GM19438 (cell line): ENCODE measurements around the gene OR6Y1.

ENCODE experiments used
- ATAC-seq: cut with Tn5 transposase; IDR thresholded peaks from one replicate; pipeline ENCODE4 v1.9.1; 2021; ENCODE audit warnings: low read depth; ENCODE audit not compliant: unreplicated experiment

OR6Y1 gene

DNA sequence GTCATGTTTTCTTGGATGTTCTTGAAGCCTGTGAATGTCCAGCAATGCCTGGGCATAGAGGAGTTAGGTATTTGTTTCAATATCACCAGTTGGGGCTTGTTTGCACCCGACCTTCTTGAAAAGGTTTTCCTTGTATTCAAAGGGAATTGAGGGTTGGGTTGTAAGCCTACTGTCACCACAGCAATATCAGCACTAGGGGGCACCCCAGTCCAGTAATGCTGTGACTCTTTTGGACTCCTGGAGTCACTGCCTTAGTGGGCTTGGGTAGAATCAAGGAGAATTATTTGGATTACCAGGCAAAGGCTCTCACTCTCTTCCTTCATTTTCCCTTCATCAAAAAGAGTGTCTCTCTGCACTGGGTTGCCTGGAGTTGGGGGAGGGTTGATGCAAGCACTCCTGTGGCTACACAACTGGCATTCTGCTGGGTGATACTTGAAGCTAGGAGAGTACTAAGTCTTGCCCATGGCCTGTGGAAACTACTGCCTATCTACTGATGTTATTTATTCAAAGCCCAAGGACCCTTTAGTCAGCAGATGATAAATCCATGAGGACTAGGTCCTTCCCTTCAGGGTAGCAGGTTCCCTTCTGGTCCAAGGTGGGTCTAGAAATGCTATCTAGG lies 47.7 kb downstream of the OR6Y1 start:
- ATAC-seq: no peak

DNA sequence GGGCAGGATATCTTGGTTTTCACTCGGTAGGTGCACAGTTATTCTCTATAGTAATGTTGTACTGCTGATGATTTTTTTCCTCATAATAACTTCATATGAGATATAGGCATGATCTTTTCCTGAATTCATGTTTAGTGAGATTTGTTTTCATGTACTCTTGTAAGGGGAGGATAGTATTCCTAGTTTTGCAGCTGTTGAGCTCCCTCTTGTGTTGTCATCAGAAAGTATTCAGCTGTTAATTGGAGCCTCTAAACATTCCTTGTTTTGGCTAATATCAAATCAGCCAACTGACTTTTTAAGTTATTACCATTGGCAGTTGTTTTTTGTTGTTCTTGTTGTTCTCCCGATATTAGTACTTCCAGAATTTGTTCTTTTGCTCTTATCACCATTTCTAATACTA lies 57.8 kb downstream of the OR6Y1 start:
- ATAC-seq: no peak

DNA sequence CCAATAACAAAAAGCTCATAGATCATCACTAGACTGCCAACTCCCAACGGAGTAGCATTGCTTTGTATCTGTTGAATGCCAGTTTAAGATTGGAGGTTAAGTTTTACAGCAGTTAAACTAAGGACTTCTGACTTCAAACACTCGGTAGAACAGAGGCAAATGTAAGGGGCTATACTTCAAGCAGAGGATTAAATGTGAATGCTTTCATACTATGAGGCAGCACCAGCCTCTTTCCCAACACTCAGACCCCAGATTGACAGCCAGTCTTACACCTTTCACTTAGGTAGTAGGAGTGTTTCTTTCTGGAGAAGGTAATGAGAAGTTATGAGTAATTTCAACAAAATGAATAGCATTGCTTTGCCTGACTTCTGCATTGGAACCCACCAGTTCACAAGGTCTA lies 59.4 kb downstream of the OR6Y1 start:
- no peak for ATAC-seq
